Measurements from ENCODE around the gene DPY19L1.

GRCh38 chr7:35029311-35029710 lies 8.0 kb downstream of the DPY19L1 start:
- TF ChIP-seq CTCF (conservative IDR thresholded peaks at IDR 0.05; ENCODE audit: low read length) (no peak), EZH2phosphoT487 (IDR thresholded peaks at IDR 0.05; ENCODE audit: borderline replicate concordance, low read depth, low read length) (no peak)

All from OCI-LY7 (cell line).